Smooth muscle cell (in vitro differentiated cells): ENCODE measurements around the gene ZDHHC14. TPM values are rescaled to one million over a fixed set of nuclear protein-coding genes. Genes with fewer than 3 reads are reported as not detected.

Experiments
- DNase-seq: peaks from one replicate; lab custom pipeline; 2025; ENCODE audit not compliant: unreplicated experiment; lab: John Stamatoyannopoulos, UW
- H2AFZ ChIP-seq: fragments of 200-600 bp; sonication (generic); 2 replicates; pipeline ENCODE4 v1.6.0; 2016; ENCODE audit warnings: antibody characterized with exemption, low read depth, mild to moderate bottlenecking
- H3F3A ChIP-seq: fragments of 200-600 bp; sonication (generic); 2 replicates; pipeline ENCODE4 v1.6.0; 2017; ENCODE audit warnings: antibody characterized with exemption, low read depth
- H3K27ac ChIP-seq: fragments of 200-600 bp; sonication (generic); 2 replicates; pipeline ENCODE4 v1.5.1; 2016; ENCODE audit warnings: low read depth, mild to moderate bottlenecking
- H3K27me3 ChIP-seq: fragments of 200-600 bp; sonication (generic); 2 replicates; pipeline ENCODE4 v1.6.1; 2016; ENCODE audit warnings: low read depth, mild to moderate bottlenecking
- H3K36me3 ChIP-seq: fragments of 200-600 bp; sonication (generic); 2 replicates; pipeline ENCODE4 v1.5.1; 2016; ENCODE audit warnings: low read depth
- H3K4me1 ChIP-seq: fragments of 200-600 bp; sonication (generic); 2 replicates; pipeline ENCODE4 v1.5.1; 2016; ENCODE audit warnings: low read depth
- H3K4me2 ChIP-seq: fragments of 200-600 bp; sonication (generic); 2 replicates; pipeline ENCODE4 v1.6.0; 2016; ENCODE audit warnings: mild to moderate bottlenecking
- H3K4me3 ChIP-seq: fragments of 200-600 bp; sonication (generic); 2 replicates; pipeline ENCODE4 v1.5.1; 2016; ENCODE audit warnings: mild to moderate bottlenecking
- H3K79me2 ChIP-seq: fragments of 200-600 bp; sonication (generic); 2 replicates; pipeline ENCODE4 v1.6.0; 2016; ENCODE audit warnings: low read depth, mild to moderate bottlenecking
- H3K9ac ChIP-seq: fragments of 200-600 bp; sonication (generic); 2 replicates; pipeline ENCODE4 v1.6.0; 2016; ENCODE audit warnings: low read depth
- H3K9me3 ChIP-seq: fragments of 200-600 bp; sonication (generic); replicated peaks from 2 replicates; pipeline ENCODE4 v1.5.1; 2016; ENCODE audit warnings: low read depth
- H4K20me1 ChIP-seq: fragments of 200-600 bp; sonication (generic); 2 replicates; pipeline ENCODE4 v1.6.0; 2016; ENCODE audit warnings: low read depth
- WGBS: methylation state at CpG from one replicate; pipeline ENCODE4 v1.1.7; 2016; ENCODE audit warnings: low lambda C conversion rate; 5-methylcytosine and 5-hydroxymethylcytosine counted together
- polyA plus RNA-seq: library from polyadenylated mRNA; unstranded; fragments of >200 nt; fragmentation: Nextera tagmentation; extraction: Ambion mirVana; gene quantifications from 2 replicates; pipeline ENCODE4 v1.2.1, GENCODE V29; 2016
- total RNA-seq: library from RNA; depleted of rRNA; stranded (reverse); fragments of >200 nt; gene quantifications from 2 replicates; pipeline ENCODE4 v1.2.3, GENCODE V29; 2014
- TF ChIP-seq, protein P1 (sequence below): fragments of 200-600 bp; sonication (generic); IDR thresholded peaks from 2 replicates; pipeline ENCODE4 v1.5.1; 2017; ENCODE audit warnings: borderline replicate concordance, mild to moderate bottlenecking, antibody characterized with exemption; ENCODE audit not compliant: insufficient read depth, poor library complexity, severe bottlenecking

The ZDHHC14 gene
- total and polyA plus RNA-seq, 2 experiments from 2014 or later, result 1.3 to 1.6 TPM

- Histone ChIP-seq H3K27ac (no peak overlapping the region), H3K79me2 (no peaks in the 10 kb centered on the region), H3K4me3 (no peak overlapping the region), H3F3A (no peaks in the 10 kb centered on the region), H2AFZ (no peak overlapping the region), H3K9ac (no peak overlapping the region), H3K36me3 (no peaks in the 10 kb centered on the region), H3K4me2 (no peak overlapping the region), H3K9me3 (no peaks in the 10 kb centered on the region), H3K4me1 (peaks cover 18% of the 10 kb centered on the region), H3K27me3 (no peaks in the 10 kb centered on the region), H4K20me1 (no peaks in the 10 kb centered on the region)
- TF ChIP-seq, protein P1, sequence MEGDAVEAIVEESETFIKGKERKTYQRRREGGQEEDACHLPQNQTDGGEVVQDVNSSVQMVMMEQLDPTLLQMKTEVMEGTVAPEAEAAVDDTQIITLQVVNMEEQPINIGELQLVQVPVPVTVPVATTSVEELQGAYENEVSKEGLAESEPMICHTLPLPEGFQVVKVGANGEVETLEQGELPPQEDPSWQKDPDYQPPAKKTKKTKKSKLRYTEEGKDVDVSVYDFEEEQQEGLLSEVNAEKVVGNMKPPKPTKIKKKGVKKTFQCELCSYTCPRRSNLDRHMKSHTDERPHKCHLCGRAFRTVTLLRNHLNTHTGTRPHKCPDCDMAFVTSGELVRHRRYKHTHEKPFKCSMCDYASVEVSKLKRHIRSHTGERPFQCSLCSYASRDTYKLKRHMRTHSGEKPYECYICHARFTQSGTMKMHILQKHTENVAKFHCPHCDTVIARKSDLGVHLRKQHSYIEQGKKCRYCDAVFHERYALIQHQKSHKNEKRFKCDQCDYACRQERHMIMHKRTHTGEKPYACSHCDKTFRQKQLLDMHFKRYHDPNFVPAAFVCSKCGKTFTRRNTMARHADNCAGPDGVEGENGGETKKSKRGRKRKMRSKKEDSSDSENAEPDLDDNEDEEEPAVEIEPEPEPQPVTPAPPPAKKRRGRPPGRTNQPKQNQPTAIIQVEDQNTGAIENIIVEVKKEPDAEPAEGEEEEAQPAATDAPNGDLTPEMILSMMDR, result no peak
- WGBS, result 77% methylated on average over 8 of the region's 8 CpGs
- DNase-seq, result no peak
Observed at GRCh38 chr6:157547112-157547511, 166.1 kb downstream of the ZDHHC14 start.

DNA sequence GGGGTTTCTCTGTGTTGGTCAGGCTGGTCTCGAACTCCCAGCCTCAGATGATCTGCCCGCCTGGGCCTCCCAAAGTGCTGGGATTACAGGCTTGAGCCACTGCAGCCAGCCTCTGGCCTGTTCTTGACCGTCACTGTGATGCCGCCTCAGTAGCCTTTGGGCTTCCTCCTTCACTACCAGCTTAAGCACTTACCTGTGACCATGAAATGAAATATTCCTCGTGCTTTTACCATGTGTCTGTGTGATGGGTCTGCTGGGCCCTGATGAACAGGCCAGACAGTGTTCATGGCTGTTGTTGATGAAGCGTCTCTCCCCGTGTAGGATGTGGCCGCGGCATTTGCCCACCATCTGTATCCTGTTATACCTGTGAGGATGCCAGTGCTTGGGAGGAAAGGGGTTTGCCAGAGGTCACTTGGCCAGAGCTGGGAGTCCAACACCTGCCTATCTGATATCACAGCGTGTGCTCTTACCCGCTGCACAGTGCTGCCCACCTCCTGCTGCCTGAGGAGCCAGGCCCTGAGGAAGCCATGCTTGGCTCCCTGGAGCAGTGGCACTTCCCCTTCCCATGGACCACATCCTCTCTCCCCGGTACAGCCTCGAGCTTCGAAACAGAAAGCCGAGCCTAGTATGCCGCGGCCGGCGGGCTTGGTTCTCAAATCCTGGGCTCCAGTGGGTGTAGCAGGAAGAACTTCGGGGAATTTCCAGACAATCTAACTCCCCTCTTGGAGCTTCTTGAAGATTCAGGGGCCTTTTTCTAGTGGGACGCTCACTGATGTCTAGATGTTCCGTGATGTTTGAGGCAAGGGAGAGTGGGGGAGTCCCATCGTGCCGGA lies 167.9 kb downstream of the ZDHHC14 start:
- H2AFZ ChIP-seq, result no peak overlapping the region
- no peak overlapping the region for H3K9ac ChIP-seq
- DNase-seq, result no peak
- H3K27ac ChIP-seq, result no peak overlapping the region
- H3K9me3 ChIP-seq, result no peaks in the 10 kb centered on the region
- no peaks in the 10 kb centered on the region for H3F3A ChIP-seq
- H3K27me3 ChIP-seq, result no peaks in the 10 kb centered on the region
- H3K79me2 ChIP-seq, result no peaks in the 10 kb centered on the region
- whole genome bisulfite sequencing, result 93% methylated on average over 24 of the region's 24 CpGs
- no peak overlapping the region for H3K4me2 ChIP-seq
- TF ChIP-seq, protein P1, result no peak
- H4K20me1 ChIP-seq, result no peaks in the 10 kb centered on the region
- no peak overlapping the region for H3K4me3 ChIP-seq
- peaks cover 30% of the 10 kb centered on the region for H3K4me1 ChIP-seq
- H3K36me3 ChIP-seq, result no peaks in the 10 kb centered on the region

GRCh38 chr6:157549468-157549745 lies 168.4 kb downstream of the ZDHHC14 start:
- Histone ChIP-seq H3F3A (no peaks in the 10 kb centered on the region), H3K4me3 (no peak overlapping the region), H2AFZ (no peak overlapping the region), H3K79me2 (no peaks in the 10 kb centered on the region), H3K27me3 (no peaks in the 10 kb centered on the region), H3K9me3 (no peaks in the 10 kb centered on the region), H3K9ac (no peak overlapping the region), H3K36me3 (no peaks in the 10 kb centered on the region), H3K4me1 (peaks cover 31% of the 10 kb centered on the region), H4K20me1 (no peaks in the 10 kb centered on the region), H3K4me2 (no peak overlapping the region), H3K27ac (no peak overlapping the region)
- no peak for DNase-seq
- TF ChIP-seq, protein P1, result no peak
- 91% methylated on average over 3 of the region's 3 CpGs for WGBS
